ENCODE data around the gene TLL2.

The TLL2 gene

DNA sequence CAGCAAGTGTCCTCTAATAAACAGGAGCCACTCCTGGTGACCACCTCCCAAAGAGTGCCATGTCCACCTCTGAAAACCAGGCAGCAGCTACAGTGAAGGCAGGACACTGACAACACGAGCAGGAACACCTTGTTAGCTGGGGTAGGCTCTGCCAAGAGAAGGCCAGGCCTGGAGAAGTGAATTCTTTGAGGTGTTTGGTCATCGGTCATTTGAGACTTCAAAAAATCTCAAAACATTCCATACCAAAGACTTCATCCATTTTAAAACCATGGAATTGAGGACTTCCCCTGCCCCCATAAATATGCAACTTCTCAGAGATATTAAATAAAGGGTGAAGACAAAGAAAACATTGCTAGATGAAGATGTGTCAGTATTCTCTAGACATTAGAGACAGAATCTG, 126.6 kb downstream of the TLL2 start:
- H3K4me1 Mint-ChIP-seq: no peaks in the 10 kb centered on the region
- no peak overlapping the region for H3K27ac Mint-ChIP-seq
- no peaks in the 10 kb centered on the region for H3K36me3 Mint-ChIP-seq (ENCODE audit: low read depth)
- H3K27me3 Mint-ChIP-seq: peaks cover 14% of the 10 kb centered on the region
- ATAC-seq: no peak
- H3K4me3 Mint-ChIP-seq: no peak overlapping the region
- no peaks in the 10 kb centered on the region for H3K9me3 Mint-ChIP-seq
- no peak for DNase-seq

DNA sequence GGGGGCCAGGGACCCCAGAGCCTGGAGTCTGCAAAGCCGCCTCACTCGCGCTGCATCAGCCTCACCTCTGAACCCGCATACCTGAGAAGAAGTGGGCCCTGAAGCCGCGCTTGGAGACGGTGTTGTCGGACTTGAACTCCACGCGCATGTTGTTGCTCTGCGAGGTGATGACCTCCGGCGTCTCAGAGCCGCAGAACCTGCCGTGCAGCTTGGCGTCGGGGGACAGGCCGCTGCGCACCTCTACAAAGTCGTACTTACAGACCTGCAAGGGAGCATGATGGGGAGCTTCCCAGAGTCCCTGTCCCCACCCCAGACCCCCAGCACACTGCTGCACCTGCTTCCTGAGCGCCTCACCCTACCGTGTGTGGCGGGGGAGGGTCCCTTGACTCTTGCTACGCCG, 129.2 kb downstream of the TLL2 start:
- Mint-ChIP-seq H3K27ac (no peak overlapping the region), H3K4me1 (no peaks in the 10 kb centered on the region), H3K27me3 (peaks cover 14% of the 10 kb centered on the region), H3K4me3 (no peak overlapping the region), H3K9me3 (no peaks in the 10 kb centered on the region), H3K36me3 (ENCODE audit: low read depth) (no peaks in the 10 kb centered on the region)
- DNase-seq: no peak
- ATAC-seq: no peak

DNA sequence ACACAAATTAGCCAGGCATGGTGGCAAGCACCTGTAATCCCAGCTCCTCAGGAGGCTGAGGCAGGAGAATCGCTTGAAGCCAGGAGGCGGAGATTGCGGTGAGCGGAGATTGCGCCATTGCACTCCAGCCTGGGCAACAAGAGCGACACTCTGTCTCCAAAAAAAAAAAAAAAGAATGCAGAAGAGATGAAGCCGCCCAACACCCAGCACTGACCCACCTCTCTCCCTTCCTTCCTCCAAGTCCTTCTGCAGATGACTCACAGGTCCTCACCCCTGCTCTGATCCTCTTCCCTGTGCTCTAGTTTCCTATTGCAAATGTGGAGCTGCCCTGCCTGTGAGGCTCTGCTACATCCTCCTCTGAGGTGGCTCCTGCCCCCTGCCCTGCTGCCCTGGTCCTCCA, 132.9 kb downstream of the TLL2 start:
- Mint-ChIP-seq H3K36me3 (ENCODE audit: low read depth) (no peaks in the 10 kb centered on the region), H3K27me3 (peaks cover 8% of the 10 kb centered on the region), H3K4me1 (peaks cover 2% of the 10 kb centered on the region), H3K27ac (no peak overlapping the region), H3K9me3 (no peaks in the 10 kb centered on the region), H3K4me3 (no peak overlapping the region)
- no peak for DNase-seq
- no peak for ATAC-seq

DNA sequence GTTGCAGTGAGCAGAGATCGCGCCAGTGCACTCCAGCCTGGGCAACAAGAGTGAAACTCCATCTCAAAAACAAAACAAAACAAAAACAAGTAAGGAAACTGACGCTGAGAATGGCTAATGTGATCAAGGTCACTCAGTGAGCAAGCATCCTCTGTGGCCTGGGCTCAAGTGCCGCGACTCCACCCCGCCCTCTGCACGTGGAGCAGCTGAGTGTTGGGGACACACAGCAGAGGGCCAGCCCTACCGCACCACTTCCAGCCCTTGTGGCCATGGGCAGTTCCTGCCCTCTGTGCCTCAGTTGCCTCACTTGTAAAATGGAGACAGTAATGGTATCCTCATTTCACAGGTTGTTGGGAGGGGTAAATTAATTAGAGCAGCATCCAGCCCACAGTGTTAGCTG, 134.0 kb downstream of the TLL2 start:
- Mint-ChIP-seq H3K4me3 (no peak overlapping the region), H3K4me1 (peaks cover 11% of the 10 kb centered on the region), H3K27ac (no peak overlapping the region), H3K27me3 (peaks cover 7% of the 10 kb centered on the region), H3K9me3 (no peaks in the 10 kb centered on the region), H3K36me3 (ENCODE audit: low read depth) (no peaks in the 10 kb centered on the region)
- DNase-seq (no peak), ATAC-seq (no peak)

DNA sequence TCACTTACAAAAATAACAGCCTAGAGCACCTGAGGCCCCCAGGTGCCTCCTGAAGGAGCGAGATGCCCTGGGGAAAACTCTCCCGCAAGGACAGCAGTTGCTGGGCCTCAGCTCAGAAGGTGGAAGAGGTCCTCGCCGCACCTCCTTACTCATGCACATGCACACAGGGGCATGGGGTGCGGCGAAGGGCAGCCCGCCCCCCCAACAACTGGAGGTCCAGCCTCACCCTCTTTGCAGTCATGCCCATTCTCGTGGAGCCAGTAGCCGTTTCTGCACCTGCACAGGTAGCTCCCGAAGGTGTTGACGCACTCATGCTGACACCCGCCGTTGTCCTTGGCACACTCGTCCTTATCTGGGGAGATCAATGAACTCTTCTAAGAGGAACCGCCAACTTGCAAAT, 135.0 kb downstream of the TLL2 start:
- no peak for ATAC-seq
- Mint-ChIP-seq H3K4me1 (peaks cover 15% of the 10 kb centered on the region), H3K4me3 (no peak overlapping the region), H3K36me3 (ENCODE audit: low read depth) (no peaks in the 10 kb centered on the region), H3K27ac (no peak overlapping the region), H3K27me3 (peaks cover 15% of the 10 kb centered on the region), H3K9me3 (no peaks in the 10 kb centered on the region)
- no peak for DNase-seq

DNA sequence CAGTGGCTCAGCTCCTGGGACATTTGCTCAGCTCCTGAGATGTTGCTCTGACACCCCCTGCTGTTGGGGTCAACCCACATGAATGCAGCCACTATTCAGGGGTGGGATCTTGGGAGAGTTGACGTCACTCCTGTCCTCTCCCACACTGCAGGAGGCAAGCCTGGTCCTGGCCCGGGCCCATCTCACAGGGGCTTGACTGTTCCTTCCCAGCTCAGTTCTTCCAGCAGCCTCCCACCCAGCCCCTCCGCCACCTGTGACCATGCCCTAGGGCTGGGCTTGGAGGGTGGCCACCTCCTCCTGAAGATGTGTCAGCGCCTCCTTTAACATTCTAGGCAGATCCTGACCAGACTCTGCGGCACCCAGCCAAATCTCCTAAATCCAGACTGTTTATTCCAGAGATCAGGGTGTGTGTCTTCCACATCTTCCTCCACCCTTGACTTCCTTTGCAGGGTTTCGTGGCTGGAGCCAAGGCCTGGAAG, 135.9 kb downstream of the TLL2 start:
- ATAC-seq (no peak), DNase-seq (no peak)
- Mint-ChIP-seq H3K4me1 (peaks cover 15% of the 10 kb centered on the region), H3K4me3 (no peak overlapping the region), H3K36me3 (ENCODE audit: low read depth) (no peaks in the 10 kb centered on the region), H3K27ac (no peak overlapping the region), H3K27me3 (peaks cover 19% of the 10 kb centered on the region), H3K9me3 (no peaks in the 10 kb centered on the region)

DNA sequence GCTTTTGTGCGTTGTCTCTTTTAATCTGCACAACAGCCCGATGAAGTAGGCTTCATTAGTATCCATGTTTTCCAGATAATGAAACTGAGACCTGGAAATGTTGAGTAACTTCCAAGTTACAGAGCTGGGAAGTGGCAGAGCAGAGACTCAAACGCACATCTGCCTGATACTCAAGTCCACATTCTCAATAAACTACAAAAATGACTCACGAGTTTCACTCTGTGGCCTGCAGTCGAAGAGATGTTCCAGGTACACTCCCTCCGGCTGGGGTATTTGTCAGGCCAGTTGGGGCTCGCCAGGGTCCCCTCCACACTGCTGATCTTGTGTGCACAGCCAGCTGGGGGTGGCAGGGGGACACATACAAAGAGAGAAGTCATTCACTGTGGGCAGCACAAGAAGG, 137.2 kb downstream of the TLL2 start:
- Mint-ChIP-seq H3K36me3 (ENCODE audit: low read depth) (no peaks in the 10 kb centered on the region), H3K9me3 (no peaks in the 10 kb centered on the region), H3K27ac (no peak overlapping the region), H3K4me1 (peaks cover 15% of the 10 kb centered on the region), H3K4me3 (no peak overlapping the region), H3K27me3 (peaks cover 15% of the 10 kb centered on the region)
- DNase-seq (no peak), ATAC-seq (no peak)

DNA sequence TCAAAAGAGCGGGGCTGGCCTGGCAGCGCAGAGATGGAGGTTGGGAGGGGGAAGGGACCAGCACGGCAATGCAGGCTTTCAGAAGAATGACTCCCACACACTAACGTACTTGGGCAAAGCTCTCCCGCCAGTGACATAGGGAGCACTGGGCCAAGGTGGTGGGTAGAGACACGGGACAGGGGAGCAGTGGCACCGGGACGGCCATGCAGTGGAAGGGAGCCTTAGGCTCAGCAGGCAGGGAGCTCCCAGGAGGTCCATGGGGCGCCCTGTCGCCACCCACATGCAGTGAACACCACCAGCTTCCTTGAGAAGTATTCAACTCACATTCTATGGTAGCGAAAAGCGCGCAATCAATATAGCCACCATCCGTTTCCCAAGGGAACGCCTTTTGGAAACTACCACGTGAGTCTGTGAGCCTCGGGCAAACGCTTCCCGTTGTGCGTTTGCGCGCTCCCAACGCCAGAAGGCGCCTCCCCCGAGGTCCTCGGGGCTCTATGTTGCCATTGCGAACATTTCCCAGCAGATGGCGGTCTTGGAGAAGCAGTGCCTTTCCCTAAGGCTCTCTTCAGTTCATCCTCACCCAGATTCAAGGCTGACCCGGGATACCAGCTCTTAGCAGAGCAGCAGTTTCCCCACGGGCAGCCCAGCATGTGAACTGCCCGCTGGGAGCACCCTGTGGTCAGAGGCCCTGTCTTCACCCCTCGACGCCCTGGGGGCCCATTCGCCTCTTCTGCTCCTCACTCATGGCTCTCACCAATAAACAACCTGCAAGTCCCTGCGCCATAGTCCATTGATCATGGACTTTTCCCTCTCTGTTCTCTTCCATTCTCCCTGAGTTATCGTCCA, 138.5 kb downstream of the TLL2 start:
- H3K36me3 Mint-ChIP-seq (ENCODE audit: low read depth): no peaks in the 10 kb centered on the region
- H3K27ac Mint-ChIP-seq: peak overlapping the region; percentile 18
- DNase-seq (peak; percentile 81), ATAC-seq (peak; percentile 73)
- peaks cover 15% of the 10 kb centered on the region for H3K27me3 Mint-ChIP-seq
- H3K9me3 Mint-ChIP-seq: no peaks in the 10 kb centered on the region
- peaks cover 15% of the 10 kb centered on the region for H3K4me1 Mint-ChIP-seq
- H3K4me3 Mint-ChIP-seq: peak overlapping the region; percentile 75

DNA sequence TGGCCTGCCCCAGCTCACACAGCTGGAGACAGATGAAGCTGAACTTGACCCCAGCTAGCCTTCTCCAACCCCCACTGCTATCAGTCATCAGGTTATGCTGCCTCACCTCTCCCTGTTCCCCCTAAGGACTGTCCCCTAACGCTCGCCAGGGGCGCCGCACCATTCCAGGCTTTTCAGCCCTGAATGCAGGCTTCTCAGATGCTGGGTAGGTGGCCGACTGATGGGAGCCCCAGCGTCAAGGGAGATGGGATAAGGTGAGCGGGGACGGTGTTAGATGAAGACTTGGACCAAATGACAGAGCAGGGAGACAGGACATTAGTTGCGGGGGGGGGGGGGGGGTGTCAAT, 139.1 kb downstream of the TLL2 start:
- H3K4me1 Mint-ChIP-seq: peaks cover 15% of the 10 kb centered on the region
- H3K9me3 Mint-ChIP-seq: no peaks in the 10 kb centered on the region
- ATAC-seq: peak; percentile 4
- peak overlapping the region; percentile 75 for H3K4me3 Mint-ChIP-seq
- no peaks in the 10 kb centered on the region for H3K36me3 Mint-ChIP-seq (ENCODE audit: low read depth)
- no peak for DNase-seq
- H3K27ac Mint-ChIP-seq: peak overlapping the region; percentile 18
- H3K27me3 Mint-ChIP-seq: peaks cover 17% of the 10 kb centered on the region

DNA sequence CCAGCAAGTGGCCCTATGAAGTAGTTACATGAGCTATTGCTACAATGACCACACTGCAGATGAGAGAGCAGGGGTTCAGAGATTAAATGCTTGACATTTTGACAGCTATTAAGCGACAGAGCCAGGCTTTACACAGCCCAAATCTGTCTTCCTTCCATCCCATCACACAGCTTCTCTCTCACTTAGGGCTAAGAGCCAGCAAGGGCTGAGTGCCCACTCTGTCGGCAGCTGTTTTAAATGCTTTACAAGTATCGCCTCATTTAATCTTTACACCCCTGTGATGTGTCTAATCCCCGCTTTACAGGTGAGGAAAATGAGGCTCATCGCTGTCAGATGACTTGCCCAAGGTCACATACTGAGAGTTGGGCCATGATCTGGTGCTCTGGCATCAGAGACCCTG, 139.7 kb downstream of the TLL2 start:
- Mint-ChIP-seq H3K9me3 (no peaks in the 10 kb centered on the region), H3K27me3 (peaks cover 17% of the 10 kb centered on the region), H3K4me3 (no peak overlapping the region), H3K36me3 (ENCODE audit: low read depth) (no peaks in the 10 kb centered on the region), H3K4me1 (peaks cover 15% of the 10 kb centered on the region), H3K27ac (no peak overlapping the region)
- no peak for DNase-seq
- ATAC-seq: no peak

DNA sequence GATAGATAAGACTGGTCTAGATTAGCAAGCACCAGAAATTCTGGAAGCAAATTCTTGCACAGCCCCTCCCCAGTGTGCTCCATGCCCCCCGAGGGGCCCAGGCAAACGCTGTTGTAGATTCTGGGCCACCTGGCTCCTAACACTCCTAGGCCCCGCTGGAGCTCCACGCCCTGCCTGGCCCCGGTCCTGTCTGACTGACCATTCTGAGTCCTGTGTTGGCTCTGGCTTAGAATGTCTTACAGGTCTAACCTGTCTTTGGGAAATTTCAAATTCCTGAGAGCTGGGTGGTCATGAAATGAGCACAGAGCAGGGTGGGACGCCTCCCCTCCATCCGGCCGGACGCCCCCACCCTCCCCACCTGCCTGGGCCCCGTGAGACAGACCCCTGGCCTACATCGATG, 142.4 kb downstream of the TLL2 start:
- DNase-seq (no peak), ATAC-seq (no peak)
- H3K27ac Mint-ChIP-seq: no peak overlapping the region
- H3K9me3 Mint-ChIP-seq: no peaks in the 10 kb centered on the region
- no peaks in the 10 kb centered on the region for H3K36me3 Mint-ChIP-seq (ENCODE audit: low read depth)
- peaks cover 14% of the 10 kb centered on the region for H3K4me1 Mint-ChIP-seq
- peaks cover 15% of the 10 kb centered on the region for H3K27me3 Mint-ChIP-seq
- H3K4me3 Mint-ChIP-seq: no peak overlapping the region

DNA sequence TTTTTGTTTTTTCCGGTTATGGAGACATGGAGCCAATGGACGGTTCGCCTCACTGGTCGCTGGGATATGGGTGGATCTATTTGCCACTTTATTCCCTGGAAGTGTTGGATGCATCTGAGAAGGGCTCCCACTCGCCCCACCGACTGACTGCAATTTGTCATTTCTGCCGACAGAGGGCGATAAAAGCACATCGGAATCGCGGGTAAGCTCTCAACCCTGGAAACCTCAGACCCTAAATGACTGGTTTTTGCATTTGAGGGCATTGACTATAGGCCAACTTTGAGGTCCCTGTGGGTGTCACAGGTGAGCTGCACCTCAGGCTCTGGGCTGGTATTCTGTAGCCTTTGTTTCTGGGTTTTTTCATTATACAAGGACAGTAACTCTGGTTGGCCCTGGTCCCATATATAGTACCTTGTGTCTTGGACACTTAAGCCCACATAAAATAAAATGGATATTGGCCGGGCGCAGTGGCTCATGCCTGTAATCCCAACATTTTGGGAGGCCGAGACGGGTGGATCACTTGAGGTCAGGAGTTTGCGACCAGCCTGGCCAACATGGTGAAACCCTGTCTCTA, 143.1 kb downstream of the TLL2 start:
- Mint-ChIP-seq H3K4me1 (peaks cover 12% of the 10 kb centered on the region), H3K9me3 (no peaks in the 10 kb centered on the region), H3K4me3 (no peak overlapping the region), H3K27me3 (peaks cover 15% of the 10 kb centered on the region), H3K27ac (no peak overlapping the region), H3K36me3 (ENCODE audit: low read depth) (no peaks in the 10 kb centered on the region)
- DNase-seq (peak; percentile 54), ATAC-seq (no peak)

DNA sequence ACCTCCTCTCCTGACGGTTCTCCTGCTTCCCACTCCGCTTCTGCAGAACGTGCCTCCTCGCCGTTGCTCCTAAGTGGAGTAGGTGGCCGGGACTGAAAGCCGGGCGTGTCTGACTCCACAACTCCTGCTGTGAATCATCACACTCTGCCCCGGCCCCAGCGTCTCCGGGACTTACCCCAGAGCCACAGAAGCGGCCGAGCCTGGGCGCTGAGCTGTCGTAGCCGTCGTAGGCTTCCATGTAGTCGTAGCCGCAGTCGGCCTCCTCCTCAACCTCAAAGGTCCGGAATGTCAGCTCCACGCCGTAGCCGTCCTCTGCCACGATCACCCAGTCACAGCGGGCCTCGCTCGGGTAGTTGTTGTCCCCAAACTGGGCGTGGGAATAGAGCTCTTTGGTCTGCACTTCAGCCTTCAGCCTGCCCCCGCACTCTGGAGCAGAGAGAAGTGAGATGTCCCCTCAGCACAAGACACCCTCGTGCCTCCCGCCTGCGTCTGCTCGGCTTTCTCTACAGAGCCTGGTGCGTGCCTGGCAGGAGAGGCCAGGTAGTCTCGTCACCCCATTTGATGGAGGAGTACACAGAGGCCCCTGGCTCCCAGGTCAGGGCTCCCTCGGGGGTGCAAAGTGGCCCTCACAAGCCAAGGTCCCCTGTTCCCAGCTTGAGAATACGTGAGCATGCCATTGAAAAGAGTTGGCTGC, 143.7 kb downstream of the TLL2 start:
- no peaks in the 10 kb centered on the region for H3K36me3 Mint-ChIP-seq (ENCODE audit: low read depth)
- H3K4me1 Mint-ChIP-seq: peaks cover 7% of the 10 kb centered on the region
- no peak overlapping the region for H3K27ac Mint-ChIP-seq
- DNase-seq (no peak), ATAC-seq (no peak)
- H3K27me3 Mint-ChIP-seq: peaks cover 15% of the 10 kb centered on the region
- H3K4me3 Mint-ChIP-seq: no peak overlapping the region
- H3K9me3 Mint-ChIP-seq: no peaks in the 10 kb centered on the region

DNA sequence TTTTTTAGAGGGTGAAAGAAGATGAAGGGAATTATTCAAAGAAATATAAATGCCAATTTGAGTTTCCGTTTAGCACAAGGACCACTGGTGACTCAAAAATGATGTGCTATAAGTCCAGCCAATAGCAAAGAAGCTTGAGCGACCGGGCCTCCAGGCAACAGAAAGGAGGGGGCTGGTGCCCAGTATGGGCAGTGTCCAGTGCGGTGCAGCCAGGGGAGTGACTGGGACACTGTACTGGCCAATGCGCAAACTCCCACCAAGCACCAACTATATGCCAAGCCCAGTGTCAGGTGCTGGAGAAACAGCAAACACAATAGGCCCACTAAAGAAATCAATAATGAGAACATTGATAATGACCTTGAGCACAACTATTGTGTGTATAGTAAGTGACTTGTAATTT, 144.8 kb downstream of the TLL2 start:
- no peak overlapping the region for H3K4me3 Mint-ChIP-seq
- no peaks in the 10 kb centered on the region for H3K4me1 Mint-ChIP-seq
- no peaks in the 10 kb centered on the region for H3K36me3 Mint-ChIP-seq (ENCODE audit: low read depth)
- H3K9me3 Mint-ChIP-seq: no peaks in the 10 kb centered on the region
- DNase-seq (no peak), ATAC-seq (no peak)
- peaks cover 5% of the 10 kb centered on the region for H3K27me3 Mint-ChIP-seq
- no peak overlapping the region for H3K27ac Mint-ChIP-seq

DNA sequence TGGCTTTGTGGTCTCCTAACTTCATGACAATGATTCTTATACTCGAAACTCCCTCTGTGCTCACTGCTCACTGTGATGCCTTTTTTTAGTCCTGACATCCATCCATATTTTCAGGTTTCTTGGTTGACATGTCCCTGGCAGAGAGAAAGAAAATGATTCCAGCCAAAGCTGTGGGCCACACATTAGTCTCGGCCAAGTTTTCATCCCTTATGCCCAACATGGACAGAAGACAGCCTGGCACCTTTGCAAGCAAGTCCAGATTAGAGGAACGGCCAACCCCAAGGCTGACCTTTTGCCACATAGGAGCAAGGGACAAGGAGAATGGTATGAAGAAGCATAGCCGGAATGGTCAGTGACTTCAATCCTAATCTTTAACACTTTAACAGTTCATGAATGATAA, 146.3 kb downstream of the TLL2 start:
- no peak overlapping the region for H3K4me3 Mint-ChIP-seq
- peaks cover 1% of the 10 kb centered on the region for H3K27me3 Mint-ChIP-seq
- DNase-seq: no peak
- H3K27ac Mint-ChIP-seq: no peak overlapping the region
- no peaks in the 10 kb centered on the region for H3K9me3 Mint-ChIP-seq
- no peaks in the 10 kb centered on the region for H3K4me1 Mint-ChIP-seq
- no peaks in the 10 kb centered on the region for H3K36me3 Mint-ChIP-seq (ENCODE audit: low read depth)
- no peak for ATAC-seq

All from activated naive CD8-positive, alpha-beta T cell treated with anti-CD3 and anti-CD28 coated beads, Interleukin-2, amount 50 U/mL, for 24 hours (primary cell).